Activated CD4-positive, alpha-beta memory T cell treated with anti-CD3 and anti-CD28 coated beads, Interleukin-2, amount 10 ng/mL, durations not matched to agents 7 days and 5 days (primary cell): ENCODE measurements around the gene FRMD6. TPM values are rescaled to one million over a fixed set of nuclear protein-coding genes. Genes with fewer than 3 reads are reported as not detected.
A peak's percentile ranks its signal among the peaks of the same experiment; 100 is the strongest.
"Not testable (repeated sequence)": the region's sequence is repeated elsewhere in the genome, so short reads cannot be mapped to it uniquely, and the experiment has no call there.

Source experiments
- CTCF ChIA-PET: fragments of 350-600 bp; sonication (Branson Sonifier 250); formaldehyde crosslinking; loops from one replicate; lab custom pipeline; 2021; ENCODE audit warnings: antibody characterized with exemption, inconsistent platforms; lab: Charles Lee
- POLR2A ChIA-PET: fragments of 350-600 bp; sonication (Branson Sonifier 250); formaldehyde crosslinking; loops from one replicate; lab custom pipeline; 2021; ENCODE audit warnings: antibody characterized with exemption; lab: Charles Lee
- DNase-seq: peaks from one replicate; pipeline ENCODE4 v3.0.0-alpha.2; 2020
- H3K27ac Mint-ChIP-seq: one replicate; pipeline ENCODE4 v1.8.0; 2021; ENCODE audit warnings: mild to moderate bottlenecking, mixed read lengths
- H3K27me3 Mint-ChIP-seq: one replicate; pipeline ENCODE4 v1.8.0; 2021; ENCODE audit warnings: mixed read lengths
- H3K36me3 Mint-ChIP-seq: one replicate; pipeline ENCODE4 v1.8.0; 2021; ENCODE audit warnings: low read depth, mixed read lengths
- H3K4me1 Mint-ChIP-seq: one replicate; pipeline ENCODE4 v1.8.0; 2021; ENCODE audit warnings: mixed read lengths
- H3K4me3 Mint-ChIP-seq: one replicate; pipeline ENCODE4 v1.8.0; 2021; ENCODE audit warnings: mild to moderate bottlenecking, mixed read lengths
- H3K9me3 Mint-ChIP-seq: one replicate; pipeline ENCODE4 v1.8.0; 2021; ENCODE audit warnings: mixed read lengths
- total RNA-seq, 2 experiments: library from RNA; stranded (reverse); gene quantifications; one replicate each; pipeline ENCODE4 v1.2.3, GENCODE V29; 2021

Gene FRMD6
- total RNA-seq, 2 experiments from 2014 or later = 3.3 TPM

- no peaks in the 10 kb centered on the region for H3K27me3 Mint-ChIP-seq
- H3K9me3 Mint-ChIP-seq = no peaks in the 10 kb centered on the region
- ChIA-PET CTCF (interaction anchor here (0.7 kb wide), 1 partner anchor 252 kb away, joined by 3 read pairs; no protein-coding TSS in a partner anchor), POLR2A (no interaction called here)
- no peaks in the 10 kb centered on the region for H3K4me1 Mint-ChIP-seq
- no peaks in the 10 kb centered on the region for H3K36me3 Mint-ChIP-seq
- H3K4me3 Mint-ChIP-seq = no peak overlapping the region
- no peak for DNase-seq
- no peak overlapping the region for H3K27ac Mint-ChIP-seq
These were observed 91.9 kb downstream of the FRMD6 start for GRCh38 chr14:51743588-51744000.

GRCh38 chr14:51744372-51745130 lies 92.8 kb downstream of the FRMD6 start:
- Mint-ChIP-seq H3K36me3 (no peaks in the 10 kb centered on the region), H3K9me3 (no peaks in the 10 kb centered on the region), H3K27me3 (no peaks in the 10 kb centered on the region), H3K4me1 (no peaks in the 10 kb centered on the region), H3K27ac (no peak overlapping the region), H3K4me3 (no peak overlapping the region)
- DNase-seq = no peak
- POLR2A ChIA-PET = no interaction called here
- CTCF ChIA-PET = no interaction called here

DNA sequence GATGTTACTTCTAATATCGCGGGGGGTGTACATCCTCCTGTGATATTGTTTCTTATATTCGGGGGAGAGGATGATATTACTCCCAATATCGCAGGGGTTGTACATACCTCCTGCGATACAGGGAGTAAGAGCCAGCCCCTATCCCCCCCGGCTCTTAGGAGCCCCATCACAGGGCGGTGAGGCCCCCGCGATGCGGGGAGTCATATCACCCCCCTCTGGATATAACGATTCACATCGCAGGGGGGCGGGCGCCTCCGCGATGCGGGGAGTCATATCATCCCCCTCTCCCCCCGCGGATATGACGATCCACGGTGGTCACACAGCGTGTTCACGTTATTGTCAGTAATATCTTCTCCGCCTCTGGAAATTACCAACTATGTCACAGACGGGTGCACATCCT lies 95.1 kb downstream of the FRMD6 start:
- CTCF ChIA-PET, H3K4me3 Mint-ChIP-seq, POLR2A ChIA-PET, H3K36me3 Mint-ChIP-seq, H3K27me3 Mint-ChIP-seq, H3K4me1 Mint-ChIP-seq, DNase-seq, H3K27ac Mint-ChIP-seq, H3K9me3 Mint-ChIP-seq: not testable (repeated sequence)

DNA sequence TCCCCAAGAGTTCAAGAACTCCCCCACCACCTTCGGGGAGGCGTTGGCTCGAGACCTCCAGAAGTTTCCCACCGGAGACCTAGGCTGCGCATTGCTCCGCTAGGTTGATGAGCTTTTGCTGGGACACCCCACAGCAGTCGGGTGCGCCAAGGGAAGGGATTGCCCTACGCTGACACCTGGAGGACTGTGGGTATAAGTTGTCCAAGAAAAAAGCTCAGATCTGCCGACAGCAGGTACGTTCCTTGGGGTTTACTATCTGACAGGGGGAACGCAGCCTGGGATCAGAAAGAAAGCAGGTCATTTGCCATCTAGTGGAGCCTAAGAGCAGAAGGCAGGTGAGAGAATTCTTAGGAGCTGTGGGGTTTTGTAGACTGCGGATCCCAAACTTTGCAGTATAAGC lies 98.8 kb downstream of the FRMD6 start:
- Mint-ChIP-seq H3K36me3 (no peaks in the 10 kb centered on the region), H3K27me3 (no peaks in the 10 kb centered on the region), H3K9me3 (no peaks in the 10 kb centered on the region), H3K4me1 (no peaks in the 10 kb centered on the region), H3K27ac (no peak overlapping the region), H3K4me3 (no peak overlapping the region)
- ChIA-PET CTCF (interaction anchor here (1.1 to 1.7 kb wide), 2 partner anchors 228 to 467 kb away, joined by 3 to 6 read pairs; no protein-coding TSS in a partner anchor), POLR2A (interaction anchor here (1.2 kb wide), 1 partner anchor 98 kb away, joined by 3 read pairs; no protein-coding TSS in a partner anchor)
- no peak for DNase-seq

DNA sequence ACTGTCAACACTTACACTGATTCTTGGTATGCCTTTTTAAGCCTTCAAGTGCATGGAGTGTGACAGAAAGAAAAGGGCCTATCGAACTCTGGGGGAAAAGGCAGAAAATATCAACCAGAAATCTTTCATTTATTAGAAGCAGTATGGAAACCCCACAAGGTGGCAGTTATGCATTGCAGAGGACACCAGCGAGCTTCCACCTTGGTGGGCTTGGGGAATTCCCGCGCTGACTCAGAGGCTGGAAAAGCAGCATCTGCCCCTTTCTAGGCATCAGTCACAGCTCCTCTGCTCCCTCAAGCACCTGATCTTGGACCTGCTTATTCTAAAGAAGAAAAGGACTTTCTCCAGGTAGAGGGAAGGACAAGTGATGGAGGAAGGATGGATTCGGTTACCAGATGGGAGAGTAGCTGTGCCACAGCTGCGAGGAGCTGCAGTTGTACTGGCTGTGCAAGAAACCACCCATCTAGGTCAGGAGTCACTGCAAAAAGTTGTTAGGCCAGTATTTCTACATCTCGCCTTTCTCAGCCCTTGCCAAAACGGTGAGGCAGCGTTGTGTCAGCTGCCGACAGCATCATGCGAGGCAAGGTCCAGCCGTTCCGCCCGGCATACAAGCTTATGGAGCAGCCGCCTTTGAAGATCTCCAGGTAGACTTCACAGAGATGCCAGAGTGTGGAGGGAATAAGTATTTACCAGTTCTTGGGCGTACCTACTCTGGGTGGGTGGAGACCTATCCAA lies 100.1 kb downstream of the FRMD6 start:
- CTCF ChIA-PET = interaction anchor here (1.7 kb wide), 1 partner anchor 469 kb away, joined by 6 read pairs; no protein-coding TSS in a partner anchor
- H3K9me3 Mint-ChIP-seq, H3K4me3 Mint-ChIP-seq, DNase-seq, H3K36me3 Mint-ChIP-seq, H3K27me3 Mint-ChIP-seq, H3K4me1 Mint-ChIP-seq, POLR2A ChIA-PET, H3K27ac Mint-ChIP-seq: not testable (repeated sequence)

DNA sequence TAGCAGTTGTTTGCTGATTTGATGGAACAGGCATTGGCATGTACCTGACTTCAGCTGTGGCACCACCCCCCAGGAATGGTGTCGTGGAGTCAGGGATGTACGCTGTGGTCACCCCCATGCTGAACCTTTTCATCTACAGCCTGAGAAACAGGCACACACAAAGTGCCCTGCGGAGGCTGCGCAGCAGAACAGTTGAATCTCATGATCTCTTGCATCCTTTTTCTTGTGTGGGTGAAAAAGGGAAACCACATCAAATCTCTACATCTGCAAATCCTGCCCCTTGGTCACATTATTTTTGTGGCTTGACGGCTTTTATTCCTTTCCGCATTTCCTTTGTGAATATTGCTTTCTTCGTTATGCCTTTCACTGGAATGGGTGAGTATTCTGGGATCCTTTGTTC lies 106.0 kb downstream of the FRMD6 start:
- H3K27me3 Mint-ChIP-seq, CTCF ChIA-PET, H3K36me3 Mint-ChIP-seq, H3K4me3 Mint-ChIP-seq, H3K27ac Mint-ChIP-seq, DNase-seq, POLR2A ChIA-PET, H3K4me1 Mint-ChIP-seq, H3K9me3 Mint-ChIP-seq: not testable (repeated sequence)

DNA sequence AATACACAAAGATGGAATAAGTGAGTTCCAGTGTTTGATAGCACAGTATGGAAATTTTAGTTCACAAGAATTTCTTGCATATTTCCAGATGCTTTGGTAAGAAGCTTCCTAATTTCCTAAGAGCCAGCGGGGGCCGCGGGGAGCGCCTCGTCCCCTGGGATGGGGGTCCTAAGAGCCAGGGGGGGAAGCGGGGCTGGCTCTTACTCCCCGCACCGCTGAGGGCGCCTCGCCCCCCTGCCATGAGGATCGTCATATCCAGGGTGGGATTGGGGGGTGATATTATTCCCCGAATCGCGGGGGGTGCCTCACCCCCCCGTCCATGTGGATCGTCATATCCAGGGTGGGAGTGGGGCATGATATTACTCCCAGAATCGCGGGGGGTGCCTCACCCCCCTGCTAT lies 108.2 kb downstream of the FRMD6 start:
- Mint-ChIP-seq H3K27me3 (peaks cover 12% of the 10 kb centered on the region), H3K4me1 (peaks cover 5% of the 10 kb centered on the region), H3K27ac (no peak overlapping the region), H3K9me3 (no peaks in the 10 kb centered on the region), H3K4me3 (no peak overlapping the region), H3K36me3 (no peaks in the 10 kb centered on the region)
- ChIA-PET CTCF (no interaction called here), POLR2A (no interaction called here)
- no peak for DNase-seq

- CTCF ChIA-PET, POLR2A ChIA-PET, H3K9me3 Mint-ChIP-seq, H3K4me3 Mint-ChIP-seq, H3K36me3 Mint-ChIP-seq, DNase-seq, H3K4me1 Mint-ChIP-seq, H3K27ac Mint-ChIP-seq: not testable (repeated sequence)
- H3K27me3 Mint-ChIP-seq = peaks cover 16% of the 10 kb centered on the region
These were observed 114.0 kb downstream of the FRMD6 start for GRCh38 chr14:51765726-51766125.

GRCh38 chr14:51766586-51766985 lies 114.9 kb downstream of the FRMD6 start:
- H3K36me3 Mint-ChIP-seq, H3K4me1 Mint-ChIP-seq, DNase-seq, CTCF ChIA-PET, H3K27ac Mint-ChIP-seq, POLR2A ChIA-PET, H3K9me3 Mint-ChIP-seq, H3K4me3 Mint-ChIP-seq: not testable (repeated sequence)
- H3K27me3 Mint-ChIP-seq = peaks cover 16% of the 10 kb centered on the region

GRCh38 chr14:51769261-51769660 lies 117.6 kb downstream of the FRMD6 start:
- DNase-seq, POLR2A ChIA-PET, H3K4me1 Mint-ChIP-seq, CTCF ChIA-PET, H3K36me3 Mint-ChIP-seq, H3K4me3 Mint-ChIP-seq, H3K9me3 Mint-ChIP-seq, H3K27ac Mint-ChIP-seq: not testable (repeated sequence)
- H3K27me3 Mint-ChIP-seq = peaks cover 13% of the 10 kb centered on the region

DNA sequence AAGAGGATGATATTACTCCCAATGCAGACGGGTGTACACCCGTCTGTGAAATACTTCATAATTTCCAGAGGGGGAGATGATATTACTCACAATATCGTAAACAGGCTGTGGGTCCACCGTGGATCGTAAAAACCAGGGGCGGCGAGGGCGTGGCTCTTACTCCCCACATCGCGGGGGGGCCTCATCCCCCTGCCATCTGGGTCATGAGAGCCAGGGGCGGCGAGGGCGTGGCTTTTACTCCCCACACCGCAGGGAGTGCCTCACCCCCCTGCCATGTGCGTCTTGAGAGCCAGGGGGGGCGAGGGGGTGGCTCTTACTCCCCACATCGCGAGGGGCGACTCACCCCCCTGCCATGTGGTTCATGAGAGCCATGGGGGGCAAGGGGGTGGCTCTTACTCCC lies 122.5 kb downstream of the FRMD6 start:
- peaks cover 3% of the 10 kb centered on the region for H3K4me1 Mint-ChIP-seq
- ChIA-PET POLR2A (no interaction called here), CTCF (no interaction called here)
- H3K27ac Mint-ChIP-seq = no peak overlapping the region
- no peak overlapping the region for H3K4me3 Mint-ChIP-seq
- peak; percentile 22 for DNase-seq
- no peaks in the 10 kb centered on the region for H3K36me3 Mint-ChIP-seq
- H3K9me3 Mint-ChIP-seq = no peaks in the 10 kb centered on the region
- peaks cover 11% of the 10 kb centered on the region for H3K27me3 Mint-ChIP-seq

GRCh38 chr14:51776102-51776894 lies 124.6 kb downstream of the FRMD6 start:
- CTCF ChIA-PET = interaction anchor here (0.6 to 1.8 kb wide), 10 partner anchors 77 to 1091 kb away, joined by 3 to 9 read pairs (median 3); partner anchors contain the start of gene TRIM9
- peaks cover 15% of the 10 kb centered on the region for H3K27me3 Mint-ChIP-seq
- H3K36me3 Mint-ChIP-seq = no peaks in the 10 kb centered on the region
- no peaks in the 10 kb centered on the region for H3K9me3 Mint-ChIP-seq
- H3K27ac Mint-ChIP-seq = no peak overlapping the region
- no peak overlapping the region for H3K4me3 Mint-ChIP-seq
- POLR2A ChIA-PET = interaction anchor here (0.9 to 1.3 kb wide), 2 partner anchors 71 to 124 kb away, joined by 3 to 4 read pairs; no protein-coding TSS in a partner anchor
- peaks cover 8% of the 10 kb centered on the region for H3K4me1 Mint-ChIP-seq
- peak; percentile 32 for DNase-seq
